Measurements from ENCODE around the gene NOCT. TPM values are rescaled to one million over a fixed set of nuclear protein-coding genes. Genes with fewer than 3 reads are reported as not detected.

NOCT gene
- total and polyA plus RNA-seq, 2 of the 8 experiments (the other 6 are each of a cell fraction or from before 2014, with no cell fraction given) = 10.4 to 45.5 TPM

DNA sequence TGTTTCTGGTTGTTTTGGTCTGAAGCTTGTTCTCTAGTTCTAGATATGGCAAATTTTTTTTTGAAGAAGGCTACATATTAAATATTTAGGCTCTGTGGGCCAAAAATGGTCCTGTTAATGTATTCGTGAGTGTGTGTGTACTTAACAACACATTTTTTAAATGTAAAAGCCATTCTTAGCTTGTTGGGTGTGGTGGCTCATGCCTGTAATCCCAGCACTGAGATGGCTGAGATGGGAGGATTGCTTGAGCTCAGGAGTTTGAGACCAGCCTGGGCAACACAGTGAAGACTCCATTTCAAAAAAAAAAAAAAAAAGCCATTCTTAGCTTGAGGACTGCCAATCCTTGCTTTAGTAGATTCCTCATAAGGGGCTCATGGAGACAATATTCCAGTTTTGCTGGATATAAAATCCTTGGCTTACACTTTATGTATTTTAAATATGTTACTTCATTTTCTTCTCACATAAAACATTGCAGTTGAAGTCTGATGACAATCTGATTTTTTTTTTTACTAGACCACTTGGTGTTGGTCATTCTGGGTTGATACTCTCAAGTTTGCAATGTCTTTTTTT lies 23.4 kb downstream of the NOCT start (continued):
- no peak for TF ChIP-seq TBP (IDR thresholded peaks at IDR 0.05; ENCODE audit: low read depth, low read length)
- TF ChIP-seq BRCA1 (IDR thresholded peaks at IDR 0.05; ENCODE audit: low read depth, low read length) = no peak
- no peak for TF ChIP-seq HDAC2 (IDR thresholded peaks at IDR 0.05; ENCODE audit: borderline replicate concordance in 1 of 2, low read depth in 2 of 2, low read length in 2 of 2)
- TF ChIP-seq SP2 (IDR thresholded peaks at IDR 0.05; ENCODE audit: low read length) = no peak
- no peak for TF ChIP-seq RFX5 (IDR thresholded peaks at IDR 0.05; ENCODE audit: borderline replicate concordance, low read depth, low read length)
- no peak for TF ChIP-seq BACH1 (IDR thresholded peaks at IDR 0.05; ENCODE audit: low read length)
- TF ChIP-seq CTBP2 (IDR thresholded peaks at IDR 0.05; ENCODE audit: borderline replicate concordance, insufficient read depth, insufficient read length, low read length) = no peak

Measured in H1 (cell line).